H1 (cell line): ENCODE results near the gene MRPL34. TPM values are rescaled to one million over a fixed set of nuclear protein-coding genes. Genes with fewer than 3 reads are reported as not detected.

ENCODE experiments used
- CTCF ChIA-PET: fragments of 300-600 bp; sonication (Branson Sonifier 250); formaldehyde crosslinking; loops from one replicate; lab custom pipeline; 2021; ENCODE audit not compliant: partially characterized antibody; lab: Charles Lee
- POLR2A ChIA-PET: fragments of 300-600 bp; sonication (Branson Sonifier 250); formaldehyde crosslinking; loops from one replicate; lab custom pipeline; 2021; ENCODE audit warnings: inconsistent platforms; ENCODE audit not compliant: partially characterized antibody; lab: Charles Lee
- DNase-seq, 2 experiments: peaks; one replicate each; pipeline versions ENCODE4 v3.0.0 to v3.0.0-alpha.2; 2010 to 2022; ENCODE audit warnings: low spot score in 2 of 2, low read depth in 1 of 2, mixed read lengths in 1 of 2
- FAIRE-seq: peaks from 2 replicates; lab custom pipeline; 2011; peaks lifted over from hg19 to GRCh38; lab: Jason Lieb, UNC
- H2AFZ ChIP-seq: 2 replicates; pipeline ENCODE4 v1.8.1; 2012; ENCODE audit warnings: low read length, inconsistent platforms
- H2AK5ac ChIP-seq: 2 replicates; pipeline ENCODE4 v1.6.1; 2013; ENCODE audit warnings: low read depth, low read length
- H2BK120ac ChIP-seq: replicated peaks from 2 replicates; pipeline ENCODE3; 2013; ENCODE audit warnings: low read depth, low read length, inconsistent platforms
- H2BK12ac ChIP-seq: 2 replicates; pipeline ENCODE4 v1.6.1; 2013; ENCODE audit warnings: low read depth, low read length
- H2BK15ac ChIP-seq: 2 replicates; pipeline ENCODE4 v1.6.1; 2013; ENCODE audit warnings: low read length
- H2BK20ac ChIP-seq: 2 replicates; pipeline ENCODE4 v1.6.1; 2013; ENCODE audit warnings: low read length
- H2BK5ac ChIP-seq: 2 replicates; pipeline ENCODE4 v1.6.1; 2013; ENCODE audit warnings: low read depth, low read length
- H3K14ac ChIP-seq: 2 replicates; pipeline ENCODE4 v1.6.1; 2013; ENCODE audit warnings: inconsistent platforms; ENCODE audit not compliant: insufficient read length
- H3K18ac ChIP-seq: 2 replicates; pipeline ENCODE4 v1.6.1; 2013; ENCODE audit warnings: low read length; ENCODE audit errors: extremely low read depth
- H3K23ac ChIP-seq: 2 replicates; pipeline ENCODE4 v1.6.1; 2013; ENCODE audit warnings: inconsistent platforms; ENCODE audit not compliant: insufficient read length
- H3K23me2 ChIP-seq: 2 replicates; pipeline ENCODE4 v1.6.1; 2013; ENCODE audit warnings: low read depth, low read length
- H3K27ac ChIP-seq: 2 replicates; pipeline ENCODE4 v1.6.1; 2011; ENCODE audit warnings: low read depth, low read length, inconsistent platforms
- H3K27me3 ChIP-seq, 4 experiments: replicated peaks in 1 of 4; 1 replicate in 1 of 4; 2 replicates in 3 of 4; pipeline versions ENCODE4 v1.6.1 to v1.8.1; 2011 to 2013; ENCODE audit warnings: low read length in 3 of 4, mild to moderate bottlenecking in 3 of 4, inconsistent platforms in 2 of 4, mixed read lengths in 2 of 4, moderate library complexity in 1 of 4; ENCODE audit not compliant: control insufficient read depth in 3 of 4, insufficient read depth in 3 of 4; ENCODE audit errors: extremely low read depth in 1 of 4
- H3K36me3 ChIP-seq, 4 experiments: 2 replicates each; pipeline versions ENCODE4 v1.6.1 to v1.8.1; 2011 to 2013; ENCODE audit warnings: mild to moderate bottlenecking in 4 of 4, low read length in 3 of 4, moderate library complexity in 2 of 4, control low read depth in 1 of 4, inconsistent platforms in 1 of 4; ENCODE audit not compliant: insufficient read depth in 4 of 4, control insufficient read depth in 2 of 4
- H3K4ac ChIP-seq: replicated peaks from 2 replicates; pipeline ENCODE3; 2013; ENCODE audit warnings: low read length, low read depth, mixed read lengths, inconsistent platforms; ENCODE audit not compliant: insufficient read length
- H3K4me1 ChIP-seq, 4 experiments: replicated peaks in 1 of 4; 1 replicate in 1 of 4; 2 replicates in 3 of 4; pipeline versions ENCODE4 v1.6.1 to v1.8.1; 2011 to 2013; ENCODE audit warnings: low read length in 3 of 4, inconsistent platforms in 2 of 4, mixed read lengths in 1 of 4; ENCODE audit not compliant: insufficient read depth in 4 of 4, control insufficient read depth in 3 of 4
- H3K4me2 ChIP-seq, 2 experiments: 2 replicates each; pipeline versions ENCODE4 v1.6.1 to v1.8.1; 2011 to 2013; ENCODE audit warnings: low read depth in 2 of 2, low read length in 2 of 2, control low read depth in 1 of 2, inconsistent platforms in 1 of 2, mild to moderate bottlenecking in 1 of 2; ENCODE audit not compliant: insufficient read depth in 1 of 2
- H3K4me3 ChIP-seq, 4 experiments: fragments of 200-600, 300-600 bp in 1 of 4; sonication (generic), shearing (Covaris generic), sonication (Bioruptor Twin) in 1 of 4; 2 replicates each; pipeline versions ENCODE4 v1.5.1 to v1.8.1; 2011 to 2016; ENCODE audit warnings: low read length in 4 of 4, low read depth in 3 of 4, control low read depth in 2 of 4, inconsistent platforms in 2 of 4, mild to moderate bottlenecking in 2 of 4, mixed read lengths in 1 of 4, moderate library complexity in 1 of 4; ENCODE audit not compliant: insufficient read depth in 2 of 4; ENCODE audit errors: extremely low read depth in 1 of 4
- H3K56ac ChIP-seq: replicated peaks from 2 replicates; pipeline ENCODE3; 2013; ENCODE audit warnings: low read depth, mild to moderate bottlenecking, mixed read lengths, low read length, inconsistent platforms; ENCODE audit not compliant: insufficient read length
- H3K79me1 ChIP-seq: 2 replicates; pipeline ENCODE4 v1.6.1; 2013; ENCODE audit warnings: low read depth, low read length, control low read depth
- H3K79me2 ChIP-seq, 2 experiments: 2 replicates each; pipeline versions ENCODE4 v1.6.1 to v1.8.1; 2012 to 2013; ENCODE audit warnings: low read length in 2 of 2, mild to moderate bottlenecking in 2 of 2, inconsistent platforms in 1 of 2; ENCODE audit not compliant: insufficient read depth in 2 of 2, control insufficient read depth in 1 of 2
- H3K9ac ChIP-seq, 4 experiments: replicated peaks in 1 of 4; 1 replicate in 1 of 4; 2 replicates in 3 of 4; pipeline versions ENCODE4 v1.6.1 to v1.8.1; 2011 to 2013; ENCODE audit warnings: low read depth in 3 of 4, low read length in 3 of 4, control low read depth in 2 of 4, mild to moderate bottlenecking in 2 of 4, moderate library complexity in 2 of 4, inconsistent platforms in 1 of 4; ENCODE audit errors: extremely low read depth in 1 of 4
- H3K9me3 ChIP-seq, 2 experiments: 2 replicates each; pipeline versions ENCODE4 v1.6.1 to v1.8.1; 2012 to 2013; ENCODE audit warnings: mild to moderate bottlenecking in 2 of 2, moderate library complexity in 2 of 2, control low read depth in 1 of 2, inconsistent platforms in 1 of 2, low read depth in 1 of 2, low read length in 1 of 2, mixed read lengths in 1 of 2; ENCODE audit not compliant: insufficient read depth in 2 of 2
- H4K20me1 ChIP-seq, 2 experiments: replicated peaks in 1 of 2; 2 replicates each; pipeline versions ENCODE3 to v1.8.1; 2011 to 2013; ENCODE audit warnings: inconsistent platforms in 2 of 2, low read length in 2 of 2, mild to moderate bottlenecking in 1 of 2; ENCODE audit not compliant: insufficient read depth in 2 of 2, control insufficient read depth in 1 of 2
- H4K5ac ChIP-seq: 2 replicates; pipeline ENCODE4 v1.6.1; 2013; ENCODE audit warnings: low read length, low read depth, mixed read lengths, inconsistent platforms; ENCODE audit not compliant: insufficient read length
- H4K8ac ChIP-seq: 2 replicates; pipeline ENCODE4 v1.8.0; 2013; ENCODE audit warnings: mild to moderate bottlenecking, moderate library complexity, low read length, inconsistent platforms; ENCODE audit not compliant: insufficient read depth; ENCODE audit errors: extremely low read depth
- H4K91ac ChIP-seq: replicated peaks from 2 replicates; pipeline ENCODE3; 2013; ENCODE audit warnings: low read length, mixed read lengths, inconsistent platforms; ENCODE audit not compliant: insufficient read length
- CHD2 ChIP-seq: IDR thresholded peaks from 2 replicates; pipeline ENCODE4 v1.6.1; 2012; ENCODE audit warnings: low read length, improper control_type of control experiment
- CREB1 ChIP-seq: IDR thresholded peaks from 2 replicates; pipeline ENCODE4 v1.6.1; 2012; ENCODE audit warnings: inconsistent platforms
- EGR1 ChIP-seq: IDR thresholded peaks from 2 replicates; pipeline ENCODE4 v1.6.1; 2011; ENCODE audit warnings: low read depth, low read length, borderline replicate concordance
- HDAC2 ChIP-seq, 2 experiments: fragments of 300-600 bp in 1 of 2; sonication (generic) in 1 of 2; IDR thresholded peaks; 2 replicates each; pipeline ENCODE4 v1.6.1; 2011 to 2012; ENCODE audit warnings: low read depth in 2 of 2, low read length in 2 of 2, mild to moderate bottlenecking in 2 of 2, moderate library complexity in 2 of 2, borderline replicate concordance in 1 of 2, inconsistent platforms in 1 of 2
- MAX ChIP-seq: IDR thresholded peaks from 2 replicates; pipeline ENCODE4 v1.6.1; 2012; ENCODE audit warnings: inconsistent platforms
- RBBP5 ChIP-seq: IDR thresholded peaks from 2 replicates; pipeline ENCODE4 v1.7.1; 2012; ENCODE audit warnings: low read depth, mild to moderate bottlenecking, inconsistent platforms, low read length, moderate library complexity, borderline replicate concordance
- TAF1 ChIP-seq: IDR thresholded peaks from 2 replicates; pipeline ENCODE4 v1.6.1; 2011; ENCODE audit warnings: mild to moderate bottlenecking, low read depth, low read length
- TBP ChIP-seq: IDR thresholded peaks from 2 replicates; pipeline ENCODE4 v1.6.1; 2011; ENCODE audit warnings: low read depth, low read length, improper control_type of control experiment
- WGBS, 2 experiments: shearing (Covaris generic) in 1 of 2; methylation state at CpG; one replicate each; pipeline versions ENCODE4 v1.1.6 to v1.1.7; 2013 to 2015; ENCODE audit warnings: low lambda C conversion rate in 2 of 2, mixed read lengths in 2 of 2, inconsistent platforms in 1 of 2, low coverage in 1 of 2, missing lambda C conversion rate in 1 of 2; ENCODE audit not compliant: insufficient replicate concordance in 2 of 2, insufficient coverage in 1 of 2, insufficient read length in 1 of 2; ENCODE audit errors: extremely low coverage in 1 of 2, missing lambda C conversion rate in 1 of 2; 5-methylcytosine and 5-hydroxymethylcytosine counted together
- polyA plus RNA-seq, 7 experiments: library from polyadenylated mRNA; depleted of rRNA in 3 of 7; stranded (reverse) in 5 of 7; unstranded in 2 of 7; fragments of >200 nt in 5 of 7; fragments of 200-250 nt in 2 of 7; gene quantifications; 1 replicate in 5 of 7; 2 replicates in 1 of 7; 4 replicates in 1 of 7; pipeline versions ENCODE4 v1.2.1 to v1.2.3, GENCODE V29; 2011 to 2013; ENCODE audit warnings: missing spikeins in 2 of 7, mixed read lengths in 2 of 7
- total RNA-seq: library from RNA; stranded (reverse); fragmentation: NEBNext Ultra II Directional; extraction: Animal tissue kit (Norgen Biotek cat#: 25700); gene quantifications from 2 replicates; pipeline ENCODE4 v1.2.1, GENCODE V29; 2021

Gene MRPL34
- total and polyA plus RNA-seq, 2 of the 8 experiments (the other 6 are each of a cell fraction or from before 2014, with no cell fraction given), result 91.9 to 99.6 TPM

GRCh38 chr19:17324357-17325114 is 18.9 kb downstream of the MRPL34 start:
- Histone ChIP-seq H3K27me3 (no peaks in the 10 kb centered on the region; a peak in 1 of 7 replicates), H3K36me3 (peaks cover 0 to 31% (median 15%) of the 10 kb centered on the region in 4 experiments; a peak in 5 of 8 replicates), H3K23me2 (peaks cover 6% of the 10 kb centered on the region; the same call in 1 of the 2 replicates), H4K91ac (no peak overlapping the region), H2AFZ (no peak overlapping the region), H3K27ac (no peak overlapping the region), H4K8ac (no peak overlapping the region), H4K5ac (no peak overlapping the region), H2BK120ac (no peak overlapping the region), H3K18ac (no peak overlapping the region), H3K79me2 (no peaks in the 10 kb centered on the region), H3K56ac (no peak overlapping the region), H2AK5ac (no peak overlapping the region), H3K9ac (no peak overlapping the region), H2BK20ac (no peak overlapping the region), H3K79me1 (peaks cover 2% of the 10 kb centered on the region; the same call in 1 of the 2 replicates), H3K4me3 (no peak overlapping the region), H3K4ac (no peak overlapping the region), H4K20me1 (peaks cover 3% of the 10 kb centered on the region in 2 experiments), H3K4me1 (peaks cover 0 to 21% (median 15%) of the 10 kb centered on the region in 4 experiments; a peak in 6 of 7 replicates)
- FAIRE-seq (no peak), DNase-seq (no peak)
- 92% methylated on average over 22 of the region's 28 CpGs; no CpG with 5 or more reads in 1 of the 2 experiments for WGBS, 2 experiments
- POLR2A ChIA-PET, result interaction anchor here (1.0 to 17.1 kb wide), 4 partner anchors 14 to 109 kb away, joined by 3 to 329 read pairs (median 52); partner anchors contain the start of genes ABHD8, ANO8, DDA1 and GTPBP3
- CTCF ChIA-PET, result interaction anchor here (0.6 to 3.1 kb wide), 5 partner anchors 11 to 230 kb away, joined by 3 to 7 read pairs (median 4); partner anchors contain the start of gene ANO8
- TF ChIP-seq CREB1 (no peak), EGR1 (no peak), TBP (no peak), MAX (no peak), CHD2 (no peak), RBBP5 (no peak), TAF1 (no peak), HDAC2 (IDR thresholded peaks at IDR 0.05; ENCODE audit: borderline replicate concordance in 1 of 2, low read depth in 2 of 2, low read length in 2 of 2) (no peak)
- TF ChIP-seq, all 59 proteins: peak for 0
- H2BK5ac ChIP-seq, result no peak overlapping the region
- no peak overlapping the region for H3K14ac ChIP-seq
- H2BK15ac ChIP-seq, result no peak overlapping the region
- H3K9me3 ChIP-seq, result no peaks in the 10 kb centered on the region
- H2BK12ac ChIP-seq, result no peak overlapping the region
- H3K23ac ChIP-seq, result no peak overlapping the region
- H3K4me2 ChIP-seq, result no peak overlapping the region
